HFFc6 (cell line): ENCODE data around the gene CFAP100. TPM values are rescaled to one million over a fixed set of nuclear protein-coding genes. Genes with fewer than 3 reads are reported as not detected.
A peak's percentile ranks its signal among the peaks of the same experiment; 100 is the strongest.

Source experiments
- DNase-seq: peaks from one replicate; pipeline ENCODE4 v3.0.0-alpha.2; 2018
- H3K27ac Mint-ChIP-seq: 2 replicates; pipeline ENCODE4 v1.8.0; 2020; ENCODE audit warnings: mild to moderate bottlenecking, mixed read lengths
- H3K27me3 Mint-ChIP-seq: 2 replicates; pipeline ENCODE4 v1.8.0; 2021; ENCODE audit warnings: mild to moderate bottlenecking, moderate library complexity, mixed read lengths; ENCODE audit not compliant: insufficient read depth
- H3K36me3 Mint-ChIP-seq: 2 replicates; pipeline ENCODE4 v1.8.0; 2021; ENCODE audit warnings: low read depth, mixed read lengths
- H3K4me1 Mint-ChIP-seq: 2 replicates; pipeline ENCODE4 v1.8.0; 2020; ENCODE audit warnings: low read depth, mixed read lengths
- H3K4me3 Mint-ChIP-seq: 2 replicates; pipeline ENCODE4 v1.8.0; 2020; ENCODE audit warnings: mild to moderate bottlenecking, moderate library complexity, mixed read lengths
- H3K9me3 Mint-ChIP-seq: 2 replicates; pipeline ENCODE4 v1.8.0; 2020; ENCODE audit warnings: mild to moderate bottlenecking, mixed read lengths
- CTCF ChIP-seq: fragments of 200-600 bp; sonication (generic); IDR thresholded peaks from 2 replicates; pipeline ENCODE4 v1.5.0; 2021; ENCODE audit warnings: antibody characterized with exemption, mild to moderate bottlenecking
- total RNA-seq, 6 experiments: library from RNA; stranded (reverse); fragmentation: NEBNext Ultra II Directional; extraction: Animal tissue kit (Norgen Biotek cat#: 25700); gene quantifications; 2 replicates in 1 of 6; 3 replicates in 5 of 6; pipeline ENCODE4 v1.2.3, GENCODE V29; 2021

The CFAP100 gene
- total RNA-seq, 6 experiments from 2014 or later: not detected

DNA sequence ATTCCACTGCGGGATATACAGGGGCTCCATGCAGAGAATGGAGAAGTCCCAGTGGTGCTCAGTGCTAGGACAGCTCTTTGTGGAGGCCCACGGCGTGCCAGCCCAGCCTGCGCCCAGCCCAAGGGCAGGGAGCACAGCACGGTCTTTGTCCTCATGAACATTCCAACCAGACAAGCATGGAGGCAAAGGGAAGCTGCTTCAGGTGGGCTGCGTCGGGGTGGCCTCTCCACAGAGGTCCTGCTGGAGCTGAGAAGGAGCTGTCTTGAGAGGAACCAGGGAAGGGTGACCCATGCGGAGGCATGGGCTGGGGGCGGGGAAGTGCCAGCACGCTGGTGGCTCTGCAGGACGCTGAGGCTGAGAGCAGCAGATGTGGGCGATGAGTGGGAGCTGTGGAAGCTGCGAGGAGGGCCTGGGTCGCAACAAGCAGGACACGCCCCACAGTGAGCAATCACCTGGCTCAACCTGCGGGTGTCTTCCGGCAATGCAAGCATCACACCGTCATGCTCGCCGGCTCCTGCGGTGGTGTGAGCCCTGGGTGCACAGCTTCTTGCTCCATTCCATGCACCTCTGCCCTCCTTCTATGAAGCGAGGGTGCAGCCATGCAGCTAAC lies 23.5 kb upstream of the CFAP100 start:
- Mint-ChIP-seq H3K4me3 (no peak overlapping the region), H3K4me1 (peaks cover 19% of the 10 kb centered on the region), H3K9me3 (no peaks in the 10 kb centered on the region), H3K27ac (no peak overlapping the region), H3K36me3 (no peaks in the 10 kb centered on the region), H3K27me3 (peaks cover 23% of the 10 kb centered on the region)
- DNase-seq: no peak
- no peak for TF ChIP-seq CTCF

DNA sequence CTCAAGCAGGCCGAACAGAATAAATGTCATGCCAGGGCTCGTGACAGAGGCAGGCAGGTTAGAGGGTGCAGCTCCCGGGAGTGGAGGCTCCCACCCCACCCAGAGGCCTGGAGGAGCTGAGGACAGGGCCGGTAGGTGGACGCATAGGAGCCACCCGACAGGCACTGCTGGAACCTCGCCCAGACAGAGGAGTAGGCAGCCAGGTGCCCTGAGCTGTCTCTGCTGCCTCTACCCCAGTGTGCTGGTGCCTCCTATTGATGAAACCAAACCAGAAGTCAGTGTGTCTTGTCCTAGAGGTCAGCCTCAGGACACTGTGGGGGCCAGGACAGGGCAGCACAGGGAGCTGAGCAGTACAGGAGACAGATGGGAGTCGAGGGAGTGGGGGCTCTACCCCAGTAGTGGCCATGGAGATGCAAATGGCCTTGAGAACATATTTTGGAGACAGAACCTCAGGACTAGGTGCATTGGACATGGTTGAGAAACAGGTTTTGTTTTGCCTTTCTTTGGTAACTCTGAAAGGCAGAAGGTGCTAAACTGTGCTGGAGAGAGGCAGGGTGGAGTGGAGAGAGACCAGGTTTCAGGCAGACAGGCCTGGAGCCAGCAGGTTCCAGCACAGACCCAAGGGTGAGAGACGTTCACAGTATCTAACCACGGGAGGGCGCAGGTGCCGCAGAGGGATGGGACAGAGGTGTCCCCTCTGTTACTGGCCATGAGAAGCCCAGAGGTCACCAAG lies 22.1 kb upstream of the CFAP100 start:
- Mint-ChIP-seq H3K36me3 (no peaks in the 10 kb centered on the region), H3K4me3 (no peak overlapping the region), H3K27me3 (peaks cover 26% of the 10 kb centered on the region), H3K9me3 (no peaks in the 10 kb centered on the region), H3K4me1 (peaks cover 14% of the 10 kb centered on the region), H3K27ac (no peak overlapping the region)
- DNase-seq: no peak
- no peak for TF ChIP-seq CTCF

DNA sequence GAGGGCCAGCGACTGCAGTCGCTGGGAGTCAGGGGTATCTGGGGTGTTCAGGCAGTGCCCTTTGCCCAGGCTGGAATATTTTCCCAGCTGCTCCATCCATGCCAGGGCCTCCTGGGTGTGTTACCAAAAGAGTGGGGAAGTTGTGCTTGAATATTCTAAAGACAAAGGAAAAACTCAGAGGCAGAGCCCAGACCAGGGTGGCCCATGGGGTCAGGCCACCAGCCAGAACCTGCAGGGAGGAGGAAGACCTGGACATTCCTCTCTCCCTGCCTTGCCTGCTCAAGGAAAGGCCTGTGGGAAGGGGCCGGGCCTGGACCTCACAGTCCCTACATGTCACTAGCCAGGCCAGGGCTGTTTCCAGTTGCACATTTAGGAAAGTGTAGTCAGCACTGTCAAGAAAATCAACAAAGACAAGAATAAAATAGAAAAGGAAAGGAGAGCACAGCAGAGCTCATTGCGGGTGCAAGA lies 21.5 kb upstream of the CFAP100 start:
- Mint-ChIP-seq H3K27me3 (peaks cover 30% of the 10 kb centered on the region), H3K4me3 (no peak overlapping the region)

GRCh38 chr3:126373682-126374601 lies 20.8 kb upstream of the CFAP100 start:
- peak; percentile 49 for DNase-seq
- H3K9me3 Mint-ChIP-seq: peaks cover under 1% of the 10 kb centered on the region; the same call in 1 of the 2 replicates
- H3K36me3 Mint-ChIP-seq: no peaks in the 10 kb centered on the region
- no peak overlapping the region for H3K4me3 Mint-ChIP-seq
- no peak for TF ChIP-seq CTCF
- H3K27ac Mint-ChIP-seq: no peak overlapping the region
- peaks cover 32% of the 10 kb centered on the region for H3K27me3 Mint-ChIP-seq
- H3K4me1 Mint-ChIP-seq: peaks cover 14% of the 10 kb centered on the region

More for the DNA sequence above, 21.5 kb upstream of the CFAP100 start:
- no peak for TF ChIP-seq CTCF
- no peak for DNase-seq
- Mint-ChIP-seq H3K27ac (no peak overlapping the region), H3K36me3 (no peaks in the 10 kb centered on the region), H3K9me3 (no peaks in the 10 kb centered on the region), H3K4me1 (peaks cover 14% of the 10 kb centered on the region)

- peaks cover 14% of the 10 kb centered on the region for H3K4me1 Mint-ChIP-seq
- no peak for TF ChIP-seq CTCF
- peaks cover 35% of the 10 kb centered on the region for H3K27me3 Mint-ChIP-seq
- H3K9me3 Mint-ChIP-seq: peaks cover 7% of the 10 kb centered on the region
- no peak for DNase-seq
- H3K27ac Mint-ChIP-seq: no peak overlapping the region
- H3K36me3 Mint-ChIP-seq: no peaks in the 10 kb centered on the region
- no peak overlapping the region for H3K4me3 Mint-ChIP-seq
Observed at GRCh38 chr3:126375835-126376331, 18.8 kb upstream of the CFAP100 start.
